ENCODE data around the gene HMOX1.

GRCh38 chr22:35377735-35378134, 3.2 kb upstream of the HMOX1 start:
- TF ChIP-seq CTCF (IDR thresholded peaks at IDR 0.05) (no peak), POLR2A (IDR thresholded peaks at IDR 0.05) (no peak)

Data from heart left ventricle (tissue), 13 donors.